Uterus (tissue), 2 donors: ENCODE data around the gene BMERB1.
"Not testable (repeated sequence)": the region's sequence is repeated elsewhere in the genome, so short reads cannot be mapped to it uniquely, and the experiment has no call there.

Experiments
- POLR2A ChIP-seq, 2 donors: fragments of 450-650 bp; IDR thresholded peaks; one replicate each; pipeline ENCODE4 v1.6.1; 2016; ENCODE audit warnings: antibody characterized with exemption in 2 of 2, mild to moderate bottlenecking in 1 of 2, moderate library complexity in 1 of 2
- TF ChIP-seq, protein P1 (sequence below), 4 experiments: fragments of 200-600 bp in 2 of 4; fragments of 450-650 bp in 2 of 4; sonication (generic) in 2 of 4; IDR thresholded peaks; one replicate each; pipeline ENCODE4 v1.5.1; 2016 to 2019; ENCODE audit warnings: antibody characterized with exemption in 4 of 4, mild to moderate bottlenecking in 2 of 4, moderate library complexity in 1 of 4

DNA sequence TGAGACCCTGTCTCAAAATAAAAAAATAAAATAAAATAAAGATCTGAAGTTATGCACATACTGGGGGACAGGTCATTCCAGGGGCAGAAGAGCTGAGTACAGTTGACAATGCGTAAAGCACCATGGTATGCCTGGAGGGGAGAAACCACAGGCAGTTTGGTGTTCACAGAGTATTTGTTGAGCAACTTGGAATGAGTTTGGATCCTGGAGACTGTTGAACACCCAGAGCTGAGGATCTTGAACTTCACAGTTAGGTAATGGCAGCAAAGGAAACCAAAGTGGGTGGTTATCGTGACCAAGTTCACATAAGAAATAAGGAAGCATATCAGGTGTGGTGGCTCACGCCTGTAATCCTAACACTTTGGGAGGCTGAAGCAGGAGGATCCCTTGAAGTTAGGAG lies 30.3 kb upstream of the BMERB1 start:
- TF ChIP-seq, protein P1, sequence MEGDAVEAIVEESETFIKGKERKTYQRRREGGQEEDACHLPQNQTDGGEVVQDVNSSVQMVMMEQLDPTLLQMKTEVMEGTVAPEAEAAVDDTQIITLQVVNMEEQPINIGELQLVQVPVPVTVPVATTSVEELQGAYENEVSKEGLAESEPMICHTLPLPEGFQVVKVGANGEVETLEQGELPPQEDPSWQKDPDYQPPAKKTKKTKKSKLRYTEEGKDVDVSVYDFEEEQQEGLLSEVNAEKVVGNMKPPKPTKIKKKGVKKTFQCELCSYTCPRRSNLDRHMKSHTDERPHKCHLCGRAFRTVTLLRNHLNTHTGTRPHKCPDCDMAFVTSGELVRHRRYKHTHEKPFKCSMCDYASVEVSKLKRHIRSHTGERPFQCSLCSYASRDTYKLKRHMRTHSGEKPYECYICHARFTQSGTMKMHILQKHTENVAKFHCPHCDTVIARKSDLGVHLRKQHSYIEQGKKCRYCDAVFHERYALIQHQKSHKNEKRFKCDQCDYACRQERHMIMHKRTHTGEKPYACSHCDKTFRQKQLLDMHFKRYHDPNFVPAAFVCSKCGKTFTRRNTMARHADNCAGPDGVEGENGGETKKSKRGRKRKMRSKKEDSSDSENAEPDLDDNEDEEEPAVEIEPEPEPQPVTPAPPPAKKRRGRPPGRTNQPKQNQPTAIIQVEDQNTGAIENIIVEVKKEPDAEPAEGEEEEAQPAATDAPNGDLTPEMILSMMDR (IDR thresholded peaks at IDR 0.05), result not testable (repeated sequence)
- not testable (repeated sequence) for TF ChIP-seq POLR2A (IDR thresholded peaks at IDR 0.05)
